HG03095 (cell line): ENCODE measurements around the gene HLA-B.

Experiments
- ATAC-seq: cut with Tn5 transposase; IDR thresholded peaks from one replicate; pipeline ENCODE4 v1.9.1; 2021; ENCODE audit warnings: moderate library complexity; ENCODE audit not compliant: unreplicated experiment

Gene HLA-B

DNA sequence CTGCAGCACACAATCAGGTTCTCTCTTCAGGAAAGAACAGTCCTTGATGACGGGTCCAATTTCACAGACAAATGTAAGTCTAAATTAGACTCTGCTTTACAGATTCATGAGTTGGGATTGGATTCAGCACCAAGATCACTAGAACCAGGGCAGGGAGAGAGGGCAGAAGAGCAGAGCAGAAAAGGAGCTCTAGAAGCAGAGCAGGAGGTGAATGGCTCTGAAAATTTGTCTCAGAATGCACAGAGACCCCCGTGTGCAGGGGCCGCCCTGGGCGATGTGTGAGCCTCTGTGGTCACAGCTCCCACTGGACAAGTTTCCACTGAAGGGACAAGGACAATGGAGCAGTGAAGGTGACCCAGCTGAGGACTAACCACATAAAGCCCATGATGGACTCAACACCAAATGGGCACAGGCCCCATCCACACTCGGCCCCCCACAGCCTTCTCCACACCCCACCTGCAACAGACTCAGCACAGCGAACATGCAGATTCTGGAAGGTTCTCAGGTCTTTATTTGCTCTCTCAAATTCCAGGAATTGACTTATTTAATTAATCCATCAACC, 3.5 kb downstream of the HLA-B start:
- ATAC-seq = no peak

DNA sequence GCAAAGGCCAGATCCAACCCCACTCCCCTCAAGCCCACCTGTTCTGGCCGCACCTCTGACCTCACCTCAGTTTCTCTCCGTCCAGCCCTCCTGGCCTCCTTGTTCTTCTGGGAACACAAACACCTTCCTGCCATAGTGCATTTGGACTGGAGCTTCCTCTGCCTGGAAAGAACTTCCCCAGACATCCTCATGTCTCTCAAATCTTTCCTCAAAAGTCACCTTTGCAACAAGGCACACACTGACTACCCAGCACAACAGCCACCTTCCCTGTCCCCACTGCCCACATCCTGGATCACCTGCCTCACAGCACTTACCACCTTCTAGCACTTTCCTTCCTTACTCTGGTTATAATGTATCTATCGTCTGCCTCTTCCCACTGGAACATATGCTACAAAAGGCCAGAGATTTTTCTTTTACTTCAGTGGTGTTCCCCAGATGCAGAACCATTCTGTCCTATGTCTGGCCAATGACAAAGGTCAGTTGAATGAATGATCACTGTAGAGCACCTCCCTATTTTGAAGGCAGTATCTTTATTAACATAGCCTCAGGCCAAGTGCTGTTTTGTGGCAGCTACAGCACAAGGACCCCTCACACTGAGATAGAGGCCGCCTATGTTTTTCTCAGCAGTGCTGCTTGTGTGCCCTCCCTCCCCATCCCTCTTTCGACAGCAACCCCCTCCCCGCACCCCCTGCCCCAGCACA, 4.1 kb downstream of the HLA-B start:
- no peak for ATAC-seq

DNA sequence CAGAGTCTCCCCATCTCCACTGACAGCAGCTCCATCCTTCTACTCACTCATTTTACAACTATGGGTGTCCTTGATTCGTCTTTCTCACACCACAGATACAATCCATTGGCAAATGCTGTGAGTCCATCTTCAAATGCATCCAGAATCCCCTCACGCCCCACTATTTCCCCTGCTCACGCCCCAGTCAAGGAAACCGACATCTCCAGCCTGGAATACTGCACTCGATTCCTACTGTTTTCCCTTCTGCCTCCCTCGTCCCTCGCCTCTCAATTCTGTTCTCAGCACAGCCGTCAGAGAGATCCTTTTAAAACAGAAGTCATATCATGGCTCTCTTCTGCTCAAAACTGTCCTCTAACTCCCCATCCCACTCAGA, 4.7 kb downstream of the HLA-B start:
- no peak for ATAC-seq

DNA sequence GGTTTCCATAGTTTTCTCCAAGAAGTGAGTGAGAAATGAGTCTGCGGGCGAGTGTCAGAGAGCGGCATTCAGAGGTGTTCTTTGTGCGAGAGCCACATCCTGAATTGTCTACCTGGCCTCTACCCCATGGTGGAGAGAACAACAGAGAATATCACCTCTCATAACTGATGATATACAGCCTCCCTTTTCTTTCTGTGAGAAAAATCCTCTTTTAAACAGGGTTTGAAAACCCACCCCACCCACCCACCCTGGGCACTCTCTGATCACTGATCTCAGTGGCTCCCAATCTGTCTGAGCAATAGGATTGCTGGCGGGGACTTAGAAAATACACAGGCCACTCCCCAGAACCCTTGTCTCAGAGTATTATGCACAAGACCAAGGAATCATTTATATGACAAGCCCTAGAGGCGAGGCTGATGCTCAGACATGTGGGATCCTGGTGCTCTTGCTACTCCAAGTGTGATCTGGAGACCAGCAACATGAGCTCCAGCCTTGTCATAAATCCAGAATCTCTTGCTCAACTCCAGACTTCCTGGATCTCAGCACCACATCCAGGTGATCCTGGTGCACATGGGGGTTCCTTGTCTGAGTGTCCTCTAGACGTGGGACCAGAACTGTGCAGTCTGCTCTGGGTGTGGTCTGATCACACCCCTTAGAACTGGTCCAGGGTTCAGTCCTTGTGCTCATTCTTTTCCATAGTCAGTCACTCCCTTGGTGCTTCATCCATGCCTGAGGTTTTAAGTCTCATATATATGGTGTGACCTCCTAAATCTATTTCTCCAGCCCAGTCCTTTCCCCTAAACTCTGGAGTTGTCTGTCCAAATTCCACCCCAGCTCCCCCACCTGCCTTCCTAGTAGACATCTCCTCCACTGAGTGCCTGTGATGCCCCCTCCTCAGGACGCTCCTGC, 5.3 kb downstream of the HLA-B start:
- no peak for ATAC-seq

DNA sequence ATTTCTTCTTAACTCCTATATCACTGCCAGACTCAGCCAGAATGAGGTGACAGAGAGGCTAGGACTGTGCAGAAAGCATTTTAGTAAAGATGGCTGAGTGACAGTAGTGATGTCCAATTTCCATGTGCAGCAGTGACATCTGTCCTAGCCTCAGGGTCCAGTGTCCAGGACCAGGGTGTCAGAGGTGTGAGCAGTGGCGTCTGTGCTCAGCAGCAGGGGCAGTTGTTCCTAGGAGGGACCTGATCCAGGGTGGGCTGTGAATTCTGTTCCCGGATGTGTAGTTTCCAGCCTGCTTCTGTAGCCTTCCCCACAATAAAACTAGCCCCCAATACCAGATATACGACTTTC, 6.0 kb downstream of the HLA-B start:
- ATAC-seq = no peak

DNA sequence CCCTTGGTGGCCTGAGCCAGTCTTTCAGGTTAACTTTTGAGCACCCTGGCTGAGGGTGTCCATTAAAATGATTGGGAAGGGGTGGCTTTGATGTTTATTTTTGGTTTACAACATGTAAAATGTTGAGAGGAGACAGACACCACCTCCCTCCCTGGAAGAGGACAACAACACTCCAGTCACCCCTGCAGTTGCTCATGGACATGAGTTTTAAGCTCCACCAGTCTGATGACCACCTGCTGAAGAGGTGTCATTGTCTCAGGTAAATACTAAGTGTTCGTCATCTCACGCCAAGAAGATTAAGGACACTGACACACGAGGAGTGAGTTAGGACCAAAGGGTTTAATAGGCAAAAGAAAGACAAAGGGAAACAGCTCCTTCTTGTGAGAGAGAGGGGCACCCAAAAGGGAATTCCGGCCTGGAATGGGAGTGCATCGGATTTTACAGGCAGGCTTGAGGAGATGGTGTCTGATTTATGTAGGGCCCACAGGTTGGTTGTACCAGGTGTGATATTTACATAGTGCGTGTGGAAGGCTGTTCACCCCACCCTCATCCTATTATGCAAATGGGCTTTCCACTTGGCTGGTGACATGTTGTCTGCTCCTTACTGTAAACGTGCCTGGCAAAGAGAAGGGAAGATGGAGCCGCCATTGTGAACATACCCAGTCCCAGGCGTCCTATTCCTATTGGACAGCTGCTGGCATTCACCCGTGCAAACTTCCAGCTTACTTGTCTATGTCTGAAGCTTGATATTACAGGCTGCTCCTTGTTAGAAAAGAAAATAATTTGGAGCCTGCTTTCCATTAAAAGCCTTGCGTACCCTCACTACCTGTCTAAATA, 6.6 kb downstream of the HLA-B start:
- no peak for ATAC-seq

DNA sequence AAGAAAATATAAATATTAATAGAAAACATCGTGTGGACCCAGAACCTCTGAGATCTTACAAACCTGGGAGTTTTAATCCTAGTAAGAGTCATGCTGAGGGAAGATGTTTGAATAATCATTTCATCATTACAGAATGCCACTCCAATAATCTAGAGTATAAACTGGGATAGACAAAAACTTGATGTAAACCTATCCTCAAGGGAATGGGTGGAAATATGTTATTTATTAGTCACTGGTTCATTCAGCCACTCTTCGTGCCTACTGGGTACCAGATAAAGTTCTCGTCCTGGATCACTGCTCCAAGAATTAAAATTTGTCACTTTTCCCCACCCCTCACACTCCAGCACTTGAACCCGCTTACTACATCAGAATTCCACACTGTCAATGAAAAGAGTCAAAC, 7.7 kb downstream of the HLA-B start:
- ATAC-seq = no peak

DNA sequence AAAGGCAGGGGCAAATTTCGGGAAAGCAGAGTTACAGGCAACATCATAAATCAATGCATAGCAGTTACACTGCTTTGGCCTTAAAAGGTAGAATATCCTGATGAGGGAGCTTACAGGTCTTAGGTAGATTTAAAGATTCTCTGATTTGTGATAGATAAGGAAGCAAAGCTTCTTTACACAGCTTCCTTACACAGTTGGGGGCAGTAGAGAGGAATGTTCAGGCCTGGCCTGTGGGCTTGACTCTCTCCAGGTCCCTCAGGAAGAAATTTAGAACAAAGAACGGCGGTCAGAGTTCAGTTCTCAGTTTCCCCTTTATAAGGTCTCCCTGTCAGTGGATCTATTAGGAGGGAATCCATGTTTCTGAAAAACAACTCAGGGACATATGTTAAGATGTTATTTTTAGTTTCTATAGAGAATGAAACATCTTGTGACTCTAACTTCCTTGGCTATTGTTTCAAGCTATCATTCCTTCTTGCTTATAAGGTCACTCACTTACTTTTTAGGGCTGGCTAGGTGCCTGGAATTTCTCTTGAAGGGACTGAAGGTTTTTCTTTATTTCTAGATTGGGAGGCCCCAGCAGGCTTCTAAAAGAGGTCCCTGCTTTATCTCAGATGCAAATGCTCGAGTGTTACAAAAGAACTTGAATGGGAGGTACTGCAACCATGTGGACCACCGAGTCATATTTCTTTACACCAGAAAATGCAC, 11.8 kb downstream of the HLA-B start:
- no peak for ATAC-seq

DNA sequence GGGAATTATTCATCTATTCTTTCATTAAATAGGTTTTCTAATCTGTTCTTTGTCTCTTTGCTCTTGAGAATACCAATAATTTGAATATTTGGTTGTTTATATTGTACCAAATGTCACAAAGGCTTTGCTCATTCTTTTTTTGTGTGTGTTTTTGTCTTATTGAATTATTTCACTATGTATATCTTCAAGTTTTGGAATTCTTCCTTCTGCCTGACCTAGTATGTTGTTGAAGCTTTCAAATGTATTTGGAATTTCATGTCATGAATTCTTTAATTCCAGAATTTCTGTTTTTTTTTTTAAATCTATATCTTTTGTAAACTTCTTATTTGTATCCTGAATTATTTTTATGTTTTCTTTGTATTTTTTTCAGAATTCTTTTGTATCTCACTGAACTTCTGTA, 16.8 kb downstream of the HLA-B start:
- no peak for ATAC-seq

DNA sequence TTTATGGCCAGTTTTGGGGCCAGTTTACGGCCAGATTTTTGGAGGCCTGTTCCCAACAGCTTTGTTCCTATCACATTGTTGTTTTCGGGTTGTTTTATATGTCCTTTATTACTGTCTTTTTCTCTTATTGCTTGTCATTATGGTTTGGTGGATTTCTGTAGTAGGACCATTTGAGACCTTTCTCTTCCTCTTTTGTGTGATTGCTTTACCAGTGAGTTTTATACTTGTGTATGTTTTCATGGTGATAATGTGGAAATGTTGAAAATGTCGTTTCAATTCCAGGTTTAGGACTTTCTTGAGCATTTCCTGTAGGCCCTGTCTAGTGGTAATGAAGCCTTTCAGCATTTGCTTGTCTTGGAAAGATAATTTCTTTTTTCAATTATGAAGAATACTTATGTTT, 17.8 kb downstream of the HLA-B start:
- ATAC-seq = no peak

DNA sequence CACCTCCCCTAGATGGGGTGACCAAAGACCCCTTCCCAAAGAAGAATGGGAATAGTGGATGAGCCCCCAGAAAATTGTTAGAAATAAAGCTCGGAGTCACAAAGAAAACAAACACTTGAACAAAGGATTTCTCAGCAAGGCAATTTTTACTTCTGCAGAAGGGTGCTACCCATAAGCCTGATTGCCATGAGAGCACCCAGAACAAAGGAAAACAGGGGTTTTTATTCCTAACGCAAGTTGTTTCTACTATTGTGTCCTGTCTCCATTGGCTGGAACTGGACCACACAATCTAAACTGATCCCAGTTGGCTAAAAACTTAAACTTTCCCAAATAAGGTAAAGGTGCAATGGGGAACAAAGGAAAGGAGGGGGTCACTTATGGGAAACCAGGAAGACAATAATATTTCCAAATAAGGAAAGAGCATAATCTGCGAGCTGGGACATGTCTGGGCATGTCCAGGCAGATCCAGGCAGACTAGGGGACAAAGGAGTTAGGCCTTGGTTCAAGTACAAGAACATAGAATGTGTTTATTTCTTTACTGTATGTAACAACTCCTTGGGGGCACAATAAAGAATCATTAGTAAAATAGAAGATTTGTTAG, 20.0 kb downstream of the HLA-B start:
- no peak for ATAC-seq

DNA sequence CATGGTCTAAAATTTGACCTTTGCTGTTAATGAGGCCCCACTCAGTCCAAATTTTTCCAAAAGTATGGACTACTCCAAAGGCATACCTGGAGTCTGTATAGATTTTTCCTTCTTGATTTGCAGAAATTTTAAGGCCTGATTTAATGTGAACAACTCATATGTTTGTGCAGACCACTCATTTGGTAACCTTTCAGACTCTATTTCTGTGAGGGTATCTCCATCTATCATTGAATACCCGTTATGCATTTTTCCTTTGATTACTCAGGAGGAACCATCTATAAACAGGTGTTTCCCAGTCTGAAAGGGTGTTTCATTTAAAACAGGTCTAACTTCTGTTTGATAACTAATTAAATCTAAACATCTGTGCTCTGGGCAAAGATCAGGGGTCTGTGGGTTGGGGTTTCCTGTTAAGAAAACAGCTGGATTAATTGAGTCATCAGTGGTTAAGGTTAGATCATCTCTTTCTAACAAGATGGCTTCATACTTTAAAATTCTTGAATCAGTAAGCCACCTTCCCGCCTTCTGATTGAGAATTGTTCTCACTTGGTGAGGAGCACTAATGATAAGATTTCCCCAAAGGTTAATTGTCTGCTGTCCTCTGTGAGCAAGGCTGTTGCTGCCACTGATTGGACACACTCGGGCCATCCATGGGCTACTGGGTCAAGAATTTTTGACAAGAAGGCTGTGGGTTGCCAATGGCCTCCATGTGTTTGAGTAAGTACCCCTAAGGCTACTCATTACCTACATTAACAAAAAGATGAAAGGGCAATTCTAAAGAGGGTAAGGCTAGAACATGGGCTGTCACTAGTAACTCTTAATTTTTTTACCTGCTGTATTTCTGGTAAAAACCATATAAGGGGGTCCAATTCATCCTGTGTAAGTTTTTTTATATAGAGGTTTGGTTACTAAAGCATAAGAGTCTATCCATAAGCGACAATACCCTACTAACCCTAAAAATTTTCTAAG, 24.1 kb downstream of the HLA-B start:
- ATAC-seq = no peak

DNA sequence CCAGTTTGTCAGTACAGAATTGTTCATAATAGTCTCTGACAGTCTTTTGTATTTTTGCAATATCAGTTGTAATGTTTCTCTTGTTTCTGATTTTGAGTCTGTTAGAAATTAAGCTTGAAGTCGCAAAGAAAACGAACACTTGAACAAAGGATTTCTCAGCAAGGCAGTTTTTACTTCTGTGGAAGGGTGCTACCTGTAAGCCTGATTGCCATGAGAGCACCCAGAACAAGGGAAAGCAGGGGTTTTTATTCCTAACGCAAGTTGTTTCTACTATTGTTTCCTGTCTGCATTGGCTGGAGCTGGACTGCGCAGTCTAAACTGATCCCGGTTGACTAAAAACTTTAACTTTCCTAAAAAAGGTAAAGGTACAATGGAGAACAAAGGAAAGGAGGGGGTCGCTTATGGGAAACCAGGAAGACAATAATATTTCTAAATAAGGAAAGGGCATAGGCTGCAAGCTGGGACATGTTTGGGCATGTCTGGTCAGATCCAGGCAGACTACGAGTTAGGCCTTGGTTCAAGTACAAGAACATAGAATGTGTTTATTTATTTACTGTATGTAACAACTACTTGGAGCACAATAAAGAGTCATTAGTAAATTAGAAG, 28.5 kb downstream of the HLA-B start:
- no peak for ATAC-seq

DNA sequence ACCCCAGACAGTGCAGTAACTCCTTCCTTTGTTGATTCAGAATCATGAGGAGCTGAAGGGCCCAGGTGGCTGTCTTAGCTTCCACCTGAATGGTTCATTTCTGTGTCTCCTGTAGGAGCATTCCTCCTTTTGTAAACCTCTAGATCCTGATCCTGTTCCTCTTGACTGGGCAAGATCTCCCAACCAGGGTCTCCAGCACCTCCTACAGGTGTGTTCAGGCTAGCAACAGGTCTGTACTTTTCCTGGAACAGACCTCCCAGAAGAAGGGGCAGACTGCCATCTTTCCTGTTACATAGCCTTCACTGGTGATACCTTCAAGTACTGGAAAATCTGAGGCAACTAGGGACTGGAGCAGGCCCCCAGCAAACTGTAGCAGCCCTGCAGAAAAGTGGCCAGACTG, 35.2 kb downstream of the HLA-B start:
- ATAC-seq = no peak

DNA sequence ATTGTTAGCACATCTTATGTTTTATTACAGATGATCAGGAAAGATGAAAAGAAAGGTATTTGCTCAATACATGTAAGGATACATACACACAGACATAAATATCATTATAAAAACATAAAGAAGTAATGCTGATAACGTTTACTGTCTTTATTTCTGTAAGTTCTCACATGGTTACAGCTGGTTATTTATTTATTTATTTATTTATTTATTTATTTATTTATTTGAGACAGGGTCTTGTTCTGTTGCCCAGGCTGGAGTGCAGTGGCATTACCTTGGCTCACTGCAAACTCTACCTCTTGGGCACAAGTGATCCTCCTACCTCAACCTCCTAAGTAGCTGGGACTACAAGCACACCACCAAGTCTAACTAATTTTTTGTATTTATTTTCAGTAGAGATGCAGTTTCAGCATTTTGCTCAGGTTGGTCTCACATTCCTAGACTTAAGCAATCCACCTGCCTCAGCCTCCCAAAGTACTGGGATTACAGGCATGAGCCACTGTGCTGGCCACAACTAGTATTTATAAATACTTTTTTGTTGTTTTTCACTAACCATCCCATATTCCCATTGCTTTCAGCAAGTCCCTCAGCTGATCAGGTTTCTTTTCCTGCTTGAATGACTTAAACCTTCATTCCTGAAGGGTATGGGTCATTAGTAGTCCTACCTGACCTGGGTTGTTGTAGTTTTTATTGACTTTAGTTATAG, 35.8 kb downstream of the HLA-B start:
- ATAC-seq = no peak

DNA sequence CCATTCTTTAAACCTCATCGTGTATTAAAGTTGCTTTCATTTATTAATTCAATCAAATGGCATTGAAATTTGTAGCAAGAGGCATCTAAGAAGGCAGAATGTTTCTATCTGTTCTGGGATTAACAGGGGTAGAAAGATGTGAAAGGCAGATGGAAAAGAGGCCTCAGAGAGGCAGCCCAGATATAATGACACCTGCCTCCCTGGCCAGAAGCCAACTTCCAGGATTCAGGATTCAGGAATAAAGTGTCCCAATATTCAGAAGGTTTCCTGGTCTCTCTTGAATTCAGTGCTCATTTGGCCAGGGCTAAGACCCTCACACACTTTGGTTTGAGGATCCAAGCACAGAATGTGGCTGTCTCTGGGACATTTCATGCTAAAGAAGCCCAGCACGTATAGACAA, 39.9 kb downstream of the HLA-B start:
- ATAC-seq = no peak

DNA sequence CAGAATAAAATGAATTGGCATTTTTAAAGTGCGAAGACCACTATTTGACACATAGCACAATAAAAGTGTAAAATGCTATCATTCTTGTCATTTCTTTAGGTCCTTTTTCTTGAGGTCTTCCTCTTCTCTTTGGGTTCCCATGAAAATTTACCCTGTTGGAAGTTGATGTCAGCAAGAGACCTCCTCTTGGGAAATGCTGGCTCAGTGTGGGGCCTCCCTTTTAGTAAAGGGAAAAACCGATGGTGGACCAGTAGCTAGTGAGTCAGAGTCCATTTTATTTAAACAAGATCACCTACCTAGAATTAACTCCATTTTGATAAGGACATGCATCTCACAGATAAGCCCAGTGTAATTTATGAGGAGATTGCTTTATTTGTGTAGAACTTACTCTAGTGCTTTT, 47.3 kb downstream of the HLA-B start:
- no peak for ATAC-seq

DNA sequence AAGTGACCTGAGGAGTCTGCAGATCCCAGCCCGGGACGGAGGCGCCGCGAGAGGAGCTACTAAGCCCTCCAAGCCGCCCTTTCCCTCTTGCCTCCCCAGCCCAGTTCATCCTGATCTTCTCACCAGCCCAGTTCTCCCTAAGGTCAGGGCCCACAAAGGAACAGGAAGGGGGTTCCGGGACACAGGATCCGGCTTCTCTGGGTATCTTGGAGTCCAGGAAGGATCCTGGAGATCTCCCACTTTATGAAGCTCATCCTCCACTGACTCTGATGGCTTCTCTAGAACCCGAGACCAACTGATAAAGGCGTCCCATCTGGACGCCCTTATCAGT, 48.2 kb downstream of the HLA-B start:
- no peak for ATAC-seq
